Measurements from ENCODE around the gene MRGPRF. TPM values are rescaled to one million over a fixed set of nuclear protein-coding genes. Genes with fewer than 3 reads are reported as not detected.

The MRGPRF gene, protein sequence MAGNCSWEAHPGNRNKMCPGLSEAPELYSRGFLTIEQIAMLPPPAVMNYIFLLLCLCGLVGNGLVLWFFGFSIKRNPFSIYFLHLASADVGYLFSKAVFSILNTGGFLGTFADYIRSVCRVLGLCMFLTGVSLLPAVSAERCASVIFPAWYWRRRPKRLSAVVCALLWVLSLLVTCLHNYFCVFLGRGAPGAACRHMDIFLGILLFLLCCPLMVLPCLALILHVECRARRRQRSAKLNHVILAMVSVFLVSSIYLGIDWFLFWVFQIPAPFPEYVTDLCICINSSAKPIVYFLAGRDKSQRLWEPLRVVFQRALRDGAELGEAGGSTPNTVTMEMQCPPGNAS
- total RNA-seq (2014; rRNA removed; shearing (Covaris generic)): 25.8 and 27.4 TPM in 2 replicates

DNA sequence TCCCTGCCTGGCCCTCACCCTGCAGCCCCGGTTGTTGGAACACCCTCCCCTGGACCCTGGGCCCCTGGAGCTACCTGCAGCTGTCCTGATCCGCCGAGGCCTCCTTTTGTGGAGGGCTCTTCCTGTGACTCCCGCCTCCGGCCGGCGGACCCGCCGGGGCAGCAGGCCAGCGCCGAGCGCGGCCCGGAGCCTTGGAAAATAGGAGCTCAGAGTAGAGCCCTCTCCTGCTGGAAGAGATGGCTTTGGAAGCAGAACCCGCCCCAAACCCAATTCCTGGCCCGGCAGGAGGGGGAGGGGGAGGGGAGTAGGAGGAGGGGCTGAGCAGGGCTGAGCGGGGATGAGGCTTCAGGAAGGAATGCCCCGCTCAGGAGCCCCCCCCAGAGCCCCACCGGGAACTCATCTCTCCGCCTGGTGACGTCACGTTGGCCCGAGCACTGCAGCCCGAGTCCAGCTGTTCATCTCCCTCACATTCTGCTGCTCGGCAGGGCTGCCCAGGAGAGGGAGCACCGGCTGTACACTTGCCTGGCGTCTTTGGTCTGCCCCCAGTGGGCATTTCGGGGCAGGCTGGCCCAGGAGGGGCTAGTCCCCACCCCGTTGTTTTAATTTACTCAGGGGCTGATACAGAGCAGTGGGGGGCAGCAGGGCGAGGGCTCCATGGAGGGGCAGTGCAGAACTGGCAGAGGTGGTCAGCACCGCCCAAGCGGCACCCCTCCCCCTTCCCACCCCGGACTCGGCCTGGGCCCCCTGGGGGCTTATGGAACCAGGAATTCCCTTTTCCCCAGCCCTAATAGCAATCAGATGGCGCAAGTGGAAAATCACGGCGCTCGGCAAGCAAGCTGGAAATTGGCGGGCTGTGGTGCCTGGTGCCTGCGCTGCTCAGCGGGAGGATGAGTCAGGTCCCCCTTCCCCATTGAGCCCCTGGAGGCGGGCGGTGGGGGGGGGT, at the start of gene MRGPRF:
MRGPRF (minus strand) TSS at position 238 of the 943 bp plus-strand sequence. CDS start 3,345 bp downstream, outside the sequence.
- peak; percentile 83 to 97 for DNase-seq (ENCODE audit: low read depth in 1 of 2, low spot score in 2 of 2)
- H3K36me3 ChIP-seq: 0 out of 2 replicates have a peak, but pooled peaks cover 1% of the 10 kb centered on the region
- H3K27me3 ChIP-seq (replicated peaks): no peaks in the 10 kb centered on the region
- H3K9me3 ChIP-seq (replicated peaks): no peaks in the 10 kb centered on the region
- peak within 1 kb of the TSS; percentile 37 for H3K4me3 ChIP-seq
- H3K4me1 ChIP-seq (replicated peaks): peaks cover 67% of the 10 kb centered on the region
- H3K27ac ChIP-seq: peak within 1 kb of the TSS; percentile 2

DNA sequence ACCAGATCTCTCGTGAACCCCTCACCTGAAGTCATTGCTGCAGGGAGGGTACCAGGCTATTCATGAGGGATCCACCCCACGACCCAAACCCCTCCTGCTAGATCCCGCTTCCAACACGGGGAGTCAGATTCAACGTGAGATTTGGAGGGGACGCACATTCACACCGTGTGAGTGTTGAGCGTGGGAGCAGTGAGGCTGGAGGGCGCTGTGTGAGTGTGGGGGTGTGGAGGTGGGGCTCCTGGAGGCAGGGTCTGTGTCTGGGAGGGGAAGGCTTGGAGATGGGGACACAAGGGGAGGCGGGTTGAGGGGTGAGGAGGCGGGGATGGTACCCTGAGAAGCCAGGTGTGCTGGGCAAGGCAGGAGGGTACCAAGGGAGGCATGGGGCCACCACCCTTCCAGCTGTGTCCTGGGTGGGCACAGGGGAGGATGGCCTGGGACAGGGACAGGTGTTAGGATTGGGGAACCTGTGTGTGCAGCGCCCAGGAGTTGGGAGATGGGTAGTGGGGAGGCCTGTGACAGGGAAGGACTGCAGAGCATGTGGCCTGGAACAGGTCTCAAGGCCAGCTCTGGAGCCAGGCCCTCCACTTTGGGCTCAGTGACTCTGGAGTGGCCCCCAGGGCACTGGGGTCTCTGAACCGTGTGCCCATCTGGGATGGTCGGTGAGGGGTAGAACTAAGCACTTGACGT, 49.3 kb upstream of the MRGPRF start:
- Histone ChIP-seq H3K9me3 (replicated peaks) (peaks cover 7% of the 10 kb centered on the region; the same call in 1 of the 2 replicates), H3K27ac (no peak overlapping the region)
- no peak for DNase-seq (ENCODE audit: low read depth in 1 of 2, low spot score in 2 of 2)

DNA sequence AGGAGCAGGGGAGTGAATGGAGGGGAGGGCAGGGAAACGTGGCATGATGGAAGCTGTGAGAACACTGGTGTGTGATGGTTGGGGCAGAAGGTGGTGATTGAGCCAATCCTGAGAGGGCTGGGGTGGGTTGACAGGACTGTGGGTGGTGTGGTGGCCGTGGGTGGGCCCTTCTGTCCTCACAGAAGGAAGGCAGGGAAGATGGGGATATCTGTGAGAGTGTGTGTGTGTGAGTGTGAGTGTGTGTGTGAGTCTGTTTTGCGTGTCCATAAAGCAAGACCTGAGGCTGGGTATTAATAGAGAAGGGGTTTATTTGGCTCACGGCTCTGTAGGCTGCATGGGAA, 48.6 kb upstream of the MRGPRF start:
- no peaks in the 10 kb centered on the region for H3K4me1 ChIP-seq (replicated peaks)

More for the DNA sequence above, 49.3 kb upstream of the MRGPRF start:
- Histone ChIP-seq H3K36me3 (peaks cover 96% of the 10 kb centered on the region), H3K4me1 (replicated peaks) (no peaks in the 10 kb centered on the region), H3K27me3 (replicated peaks) (no peaks in the 10 kb centered on the region), H3K4me3 (no peak overlapping the region)

DNA sequence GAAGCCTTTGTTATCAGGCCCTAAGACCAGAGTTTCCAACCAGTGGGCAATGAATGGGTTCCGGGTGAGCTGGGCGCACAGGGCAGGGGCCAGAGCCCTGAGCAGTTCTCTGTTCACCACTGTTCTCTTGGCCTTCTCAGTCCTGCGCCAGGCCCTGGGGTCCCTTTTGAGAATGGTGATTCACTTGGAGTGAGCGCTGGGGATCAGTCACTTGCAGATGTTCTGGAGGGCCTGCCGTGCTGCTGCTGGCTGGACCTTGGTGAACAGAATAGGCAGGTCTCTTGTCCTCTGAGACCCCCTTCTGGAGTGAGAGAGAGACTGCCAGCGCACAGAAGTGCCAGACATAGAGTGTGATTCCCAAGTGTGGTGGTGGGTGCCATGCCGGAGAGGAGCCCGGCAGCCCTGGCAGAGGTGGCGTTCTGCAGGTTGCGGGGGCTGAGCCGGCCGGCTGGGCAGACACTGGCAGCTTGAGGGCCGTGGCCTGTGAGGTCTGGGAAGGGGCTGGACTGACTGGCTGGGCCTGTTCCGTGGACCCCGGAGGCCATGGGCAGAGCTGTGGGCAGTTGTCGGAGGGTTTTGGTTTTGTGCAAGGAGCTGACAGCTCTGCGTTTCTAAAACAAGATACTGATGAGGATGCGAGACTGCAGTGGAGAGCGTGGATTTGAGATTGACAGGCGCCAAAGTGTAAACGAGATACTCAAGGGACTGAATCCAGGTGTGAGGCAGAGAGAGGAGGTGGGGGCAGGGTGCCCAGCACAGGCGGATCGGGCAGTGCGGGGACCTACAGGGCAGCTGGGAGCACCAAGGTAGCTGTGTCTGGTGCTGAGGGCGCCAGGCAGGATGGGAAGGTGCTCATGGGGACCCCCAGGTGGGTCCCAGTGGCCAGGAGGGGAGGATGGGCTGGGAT, 48.0 kb upstream of the MRGPRF start:
- Histone ChIP-seq H3K9me3 (replicated peaks) (peaks cover 7% of the 10 kb centered on the region; the same call in 1 of the 2 replicates), H3K4me1 (replicated peaks) (no peaks in the 10 kb centered on the region), H3K36me3 (peaks cover 96% of the 10 kb centered on the region), H3K27me3 (replicated peaks) (no peaks in the 10 kb centered on the region), H3K27ac (no peak overlapping the region), H3K4me3 (no peak overlapping the region)
- DNase-seq (ENCODE audit: low read depth in 1 of 2, low spot score in 2 of 2): no peak

More for the DNA sequence above, 48.6 kb upstream of the MRGPRF start:
- peaks cover 96% of the 10 kb centered on the region for H3K36me3 ChIP-seq
- no peak for DNase-seq (ENCODE audit: low read depth in 1 of 2, low spot score in 2 of 2)
- peaks cover 7% of the 10 kb centered on the region; the same call in 1 of the 2 replicates for H3K9me3 ChIP-seq (replicated peaks)
- no peaks in the 10 kb centered on the region for H3K27me3 ChIP-seq (replicated peaks)
- H3K27ac ChIP-seq: no peak overlapping the region
- no peak overlapping the region for H3K4me3 ChIP-seq

DNA sequence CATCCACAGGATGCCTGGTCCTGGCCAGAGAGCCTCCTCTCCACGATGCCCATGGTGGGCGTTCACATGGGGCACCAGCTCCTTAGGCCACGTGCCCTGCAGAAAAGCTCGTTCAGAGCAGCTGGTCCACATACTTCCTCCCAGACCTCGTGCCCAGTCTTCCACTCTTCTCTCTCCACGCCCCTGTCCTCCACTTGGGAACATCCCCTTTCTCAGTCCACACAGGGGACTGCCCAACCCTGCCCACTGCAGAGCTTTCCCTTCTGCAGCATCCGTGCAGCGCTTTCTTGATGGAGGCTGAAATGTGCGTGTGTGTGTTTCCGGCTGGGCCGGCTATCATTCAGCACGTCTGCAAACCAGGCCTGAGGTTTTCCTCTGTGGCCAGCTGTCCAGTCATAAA, 46.9 kb upstream of the MRGPRF start:
- Histone ChIP-seq H3K27me3 (replicated peaks) (no peaks in the 10 kb centered on the region), H3K9me3 (replicated peaks) (peaks cover 4% of the 10 kb centered on the region; the same call in 1 of the 2 replicates), H3K27ac (no peak overlapping the region), H3K4me1 (replicated peaks) (no peaks in the 10 kb centered on the region), H3K4me3 (no peak overlapping the region), H3K36me3 (peaks cover 93% of the 10 kb centered on the region)
- DNase-seq (ENCODE audit: low read depth in 1 of 2, low spot score in 2 of 2): no peak

DNA sequence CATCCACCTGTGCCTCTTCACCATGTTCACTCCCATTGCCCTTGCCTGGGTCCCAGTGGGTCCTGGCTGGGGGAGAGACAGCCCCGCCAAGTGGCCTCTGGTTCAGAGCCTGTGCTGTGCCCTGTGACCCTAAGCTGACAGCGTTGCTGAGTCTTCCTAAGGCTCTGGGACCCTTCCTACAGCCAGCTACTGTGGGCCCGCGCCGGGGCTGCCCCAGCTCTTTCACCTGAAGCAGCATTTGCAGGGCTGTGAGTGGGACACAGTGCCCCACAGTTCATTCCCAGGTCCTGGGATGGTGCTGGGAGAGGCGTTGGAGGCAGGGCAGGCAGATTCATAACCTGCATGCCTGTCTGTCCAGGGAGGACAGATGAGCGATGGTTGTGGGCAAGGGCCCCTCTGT, 46.4 kb upstream of the MRGPRF start:
- peaks cover 4% of the 10 kb centered on the region; the same call in 1 of the 2 replicates for H3K9me3 ChIP-seq (replicated peaks)
- no peaks in the 10 kb centered on the region for H3K27me3 ChIP-seq (replicated peaks)
- no peak overlapping the region for H3K4me3 ChIP-seq
- H3K36me3 ChIP-seq: peaks cover 93% of the 10 kb centered on the region
- no peak for DNase-seq (ENCODE audit: low read depth in 1 of 2, low spot score in 2 of 2)
- H3K27ac ChIP-seq: no peak overlapping the region
- no peaks in the 10 kb centered on the region for H3K4me1 ChIP-seq (replicated peaks)

DNA sequence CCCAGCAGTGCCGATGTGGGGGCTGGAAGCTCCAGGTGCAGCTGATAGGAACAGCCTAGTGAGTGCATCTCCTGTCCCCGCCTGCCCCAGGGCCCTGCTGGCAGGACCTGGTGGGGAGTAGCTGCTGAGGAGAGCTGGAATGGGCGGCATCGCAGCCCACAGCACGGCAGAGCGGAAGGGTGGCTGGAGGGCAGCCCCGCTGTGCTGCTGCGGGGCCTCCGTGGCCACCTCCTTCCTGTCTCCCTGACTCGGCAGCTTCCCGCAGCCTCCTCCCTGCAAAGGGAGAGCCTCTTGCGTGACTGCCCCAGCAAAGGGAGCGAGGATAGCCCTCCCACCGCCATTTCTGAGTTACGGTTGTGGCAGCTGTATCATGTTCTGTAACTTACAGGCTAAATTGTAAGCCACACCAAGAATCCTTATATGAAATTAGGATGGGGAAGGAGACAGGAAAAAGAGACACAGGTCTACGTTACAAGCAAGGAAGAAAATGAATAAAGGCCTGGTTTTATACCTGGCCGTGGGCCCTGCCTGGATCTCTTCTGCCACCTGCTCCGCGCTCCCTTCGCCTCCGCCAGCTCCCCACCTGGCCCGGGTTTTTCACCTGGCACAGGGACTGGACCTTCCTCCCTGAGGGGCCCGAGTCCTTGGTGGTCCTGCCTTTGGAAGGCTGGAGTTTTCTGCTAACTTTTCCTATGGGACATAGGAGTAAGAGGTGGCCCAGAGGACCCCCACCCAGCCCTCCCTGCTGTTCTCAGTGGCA, 45.6 kb upstream of the MRGPRF start:
- H3K27me3 ChIP-seq (replicated peaks): no peaks in the 10 kb centered on the region
- peaks cover 95% of the 10 kb centered on the region for H3K36me3 ChIP-seq
- no peak overlapping the region for H3K27ac ChIP-seq

DNA sequence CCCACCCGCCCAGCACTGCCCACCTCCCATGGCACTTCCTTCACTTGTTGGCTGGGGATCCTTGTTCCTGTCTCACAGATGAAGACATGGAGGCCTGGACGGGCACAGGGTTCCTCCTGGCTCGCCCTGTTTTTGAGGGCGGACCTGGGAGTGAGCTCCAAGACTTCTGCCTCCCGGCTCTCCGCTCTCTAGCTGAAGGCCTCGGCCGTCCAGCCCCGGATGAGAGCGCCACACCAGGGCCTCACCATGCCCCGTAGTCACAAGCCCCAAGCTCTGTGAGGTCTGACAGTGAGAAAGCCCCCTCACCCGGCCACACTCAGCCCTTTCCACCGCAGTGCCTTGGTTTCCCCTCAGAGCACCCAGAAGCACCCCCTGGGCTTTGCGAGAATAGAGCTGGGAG, 44.8 kb upstream of the MRGPRF start:
- Histone ChIP-seq H3K27ac (no peak overlapping the region), H3K9me3 (replicated peaks) (peaks cover 4% of the 10 kb centered on the region; the same call in 1 of the 2 replicates), H3K4me1 (replicated peaks) (no peaks in the 10 kb centered on the region), H3K36me3 (peaks cover 89% of the 10 kb centered on the region), H3K4me3 (no peak overlapping the region), H3K27me3 (replicated peaks) (no peaks in the 10 kb centered on the region)
- DNase-seq (ENCODE audit: low read depth in 1 of 2, low spot score in 2 of 2): no peak

More for the DNA sequence above, 45.6 kb upstream of the MRGPRF start:
- Histone ChIP-seq H3K4me3 (no peak overlapping the region), H3K9me3 (replicated peaks) (peaks cover 4% of the 10 kb centered on the region; the same call in 1 of the 2 replicates), H3K4me1 (replicated peaks) (no peaks in the 10 kb centered on the region)
- no peak for DNase-seq (ENCODE audit: low read depth in 1 of 2, low spot score in 2 of 2)

DNA sequence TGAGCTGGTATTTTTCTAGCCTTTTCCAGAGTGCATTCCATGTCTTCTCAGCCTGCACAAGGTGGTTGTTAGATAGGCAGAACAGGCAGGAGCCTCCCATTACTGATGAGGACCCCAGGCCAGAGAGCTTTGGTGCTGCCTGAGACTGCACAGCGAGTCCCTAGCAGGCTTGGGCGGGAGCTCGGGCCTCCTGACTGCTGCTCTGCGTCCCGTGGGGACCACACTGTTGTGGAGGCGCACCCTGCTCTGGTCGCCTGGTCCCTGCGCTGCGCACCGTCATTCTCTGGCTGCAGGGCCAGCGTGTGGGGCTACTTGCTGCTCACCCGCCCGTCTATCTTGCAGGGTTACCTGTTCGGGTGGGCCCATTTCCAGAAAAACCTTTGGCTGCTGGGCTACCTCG, 44.2 kb upstream of the MRGPRF start:
- no peak overlapping the region for H3K4me3 ChIP-seq
- no peaks in the 10 kb centered on the region for H3K27me3 ChIP-seq (replicated peaks)
- peaks cover 4% of the 10 kb centered on the region; the same call in 1 of the 2 replicates for H3K9me3 ChIP-seq (replicated peaks)
- no peak overlapping the region for H3K27ac ChIP-seq
- DNase-seq (ENCODE audit: low read depth in 1 of 2, low spot score in 2 of 2): no peak
- H3K36me3 ChIP-seq: peaks cover 83% of the 10 kb centered on the region
- no peaks in the 10 kb centered on the region for H3K4me1 ChIP-seq (replicated peaks)

DNA sequence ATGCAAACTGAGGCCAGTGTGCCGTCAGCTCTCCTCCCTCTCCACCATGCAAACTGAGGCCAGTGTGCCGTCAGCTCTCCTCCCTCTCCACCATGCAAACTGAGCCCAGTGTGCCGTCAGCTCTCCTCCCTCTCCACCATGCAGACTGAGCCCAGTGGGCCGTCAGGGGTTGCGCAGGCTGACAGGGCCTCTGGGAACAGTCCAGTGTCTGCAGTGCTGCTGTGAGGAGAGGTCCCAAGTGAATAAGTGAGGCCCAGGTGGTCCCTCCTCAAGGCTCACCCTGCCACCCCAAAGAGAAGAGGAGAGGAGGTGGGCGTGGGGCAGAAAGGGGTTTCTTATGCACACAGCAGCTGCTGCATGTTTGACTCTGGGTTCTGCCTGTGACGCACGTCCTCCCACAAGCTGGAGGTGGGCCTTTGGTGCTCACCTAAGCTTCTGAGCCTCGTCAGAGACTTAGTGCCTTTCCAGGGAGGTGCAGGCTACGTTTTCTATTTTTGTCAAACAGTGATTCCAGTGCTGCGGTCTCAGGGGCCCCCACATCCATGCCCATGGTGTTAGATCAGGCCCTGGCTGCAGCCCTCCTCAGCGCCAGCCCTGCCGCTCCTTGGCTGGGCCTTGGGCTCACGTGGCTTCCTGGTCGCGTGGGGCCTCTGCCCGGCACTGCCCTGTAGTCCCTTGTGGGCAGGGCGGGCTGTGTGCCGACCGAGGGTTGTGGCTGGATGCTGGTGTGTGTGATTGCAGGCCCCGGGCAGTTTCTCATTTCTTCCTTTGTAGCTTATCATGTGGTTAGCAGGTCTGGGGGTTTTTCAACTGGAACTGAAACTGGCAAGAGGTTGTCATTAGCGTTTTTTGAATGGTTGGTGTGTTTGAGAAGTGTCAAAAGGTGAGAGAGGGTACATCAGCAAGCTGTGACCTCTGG, 42.8 kb upstream of the MRGPRF start:
- Histone ChIP-seq H3K27me3 (replicated peaks) (no peaks in the 10 kb centered on the region), H3K9me3 (replicated peaks) (0 out of 2 replicates have a peak, but pooled peaks cover 4% of the 10 kb centered on the region), H3K36me3 (peaks cover 71% of the 10 kb centered on the region), H3K4me1 (replicated peaks) (no peaks in the 10 kb centered on the region), H3K4me3 (no peak overlapping the region), H3K27ac (no peak overlapping the region)
- DNase-seq (ENCODE audit: low read depth in 1 of 2, low spot score in 2 of 2): no peak

DNA sequence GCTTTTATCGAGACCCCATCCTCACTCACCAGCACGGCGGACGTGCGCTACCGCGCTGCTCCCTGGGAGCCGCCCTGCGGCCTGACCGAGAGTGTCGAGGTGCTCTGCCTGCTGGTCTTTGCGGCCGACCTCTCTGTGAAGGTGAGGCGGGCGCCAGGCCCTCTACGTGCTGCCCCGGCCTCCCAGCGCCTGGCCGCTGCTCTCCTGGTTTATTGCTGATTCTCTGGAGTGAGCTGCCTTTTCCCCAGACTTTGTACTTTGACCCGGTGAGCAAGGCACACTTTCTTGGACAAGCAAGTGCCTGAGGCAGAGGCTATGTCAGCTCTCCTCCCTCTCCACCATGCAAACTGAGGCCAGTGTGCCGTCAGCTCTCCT, 42.2 kb upstream of the MRGPRF start:
- Histone ChIP-seq H3K4me1 (replicated peaks) (no peaks in the 10 kb centered on the region; the same call in 1 of the 2 replicates), H3K27me3 (replicated peaks) (no peaks in the 10 kb centered on the region), H3K4me3 (no peak overlapping the region), H3K9me3 (replicated peaks) (0 out of 2 replicates have a peak, but pooled peaks cover 4% of the 10 kb centered on the region), H3K36me3 (peaks cover 71% of the 10 kb centered on the region), H3K27ac (no peak overlapping the region)
- DNase-seq (ENCODE audit: low read depth in 1 of 2, low spot score in 2 of 2): no peak

Data from SJSA1 (cell line).